HFFc6 (cell line): Measurements from ENCODE around the gene BABAM2. TPM values are rescaled to one million over a fixed set of nuclear protein-coding genes. Genes with fewer than 3 reads are reported as not detected.

ENCODE experiments used
- DNase-seq: peaks from one replicate; pipeline ENCODE4 v3.0.0-alpha.2; 2018
- H3K27ac Mint-ChIP-seq: 2 replicates; pipeline ENCODE4 v1.8.0; 2020; ENCODE audit warnings: mild to moderate bottlenecking, mixed read lengths
- H3K27me3 Mint-ChIP-seq: 2 replicates; pipeline ENCODE4 v1.8.0; 2021; ENCODE audit warnings: mild to moderate bottlenecking, moderate library complexity, mixed read lengths; ENCODE audit not compliant: insufficient read depth
- H3K36me3 Mint-ChIP-seq: 2 replicates; pipeline ENCODE4 v1.8.0; 2021; ENCODE audit warnings: low read depth, mixed read lengths
- H3K4me1 Mint-ChIP-seq: 2 replicates; pipeline ENCODE4 v1.8.0; 2020; ENCODE audit warnings: low read depth, mixed read lengths
- H3K4me3 Mint-ChIP-seq: 2 replicates; pipeline ENCODE4 v1.8.0; 2020; ENCODE audit warnings: mild to moderate bottlenecking, moderate library complexity, mixed read lengths
- H3K9me3 Mint-ChIP-seq: 2 replicates; pipeline ENCODE4 v1.8.0; 2020; ENCODE audit warnings: mild to moderate bottlenecking, mixed read lengths
- total RNA-seq, 6 experiments: library from RNA; stranded (reverse); fragmentation: NEBNext Ultra II Directional; extraction: Animal tissue kit (Norgen Biotek cat#: 25700); gene quantifications; 2 replicates in 1 of 6; 3 replicates in 5 of 6; pipeline ENCODE4 v1.2.3, GENCODE V29; 2021
- TF ChIP-seq, protein P1 (sequence below): fragments of 200-600 bp; sonication (generic); IDR thresholded peaks from 2 replicates; pipeline ENCODE4 v1.5.0; 2021; ENCODE audit warnings: antibody characterized with exemption, mild to moderate bottlenecking

The BABAM2 gene
- total RNA-seq, 6 experiments from 2014 or later: 30.8 to 46.6 (median 41.2) TPM

- H3K36me3 Mint-ChIP-seq: peaks cover 21% of the 10 kb centered on the region
- TF ChIP-seq, protein P1, sequence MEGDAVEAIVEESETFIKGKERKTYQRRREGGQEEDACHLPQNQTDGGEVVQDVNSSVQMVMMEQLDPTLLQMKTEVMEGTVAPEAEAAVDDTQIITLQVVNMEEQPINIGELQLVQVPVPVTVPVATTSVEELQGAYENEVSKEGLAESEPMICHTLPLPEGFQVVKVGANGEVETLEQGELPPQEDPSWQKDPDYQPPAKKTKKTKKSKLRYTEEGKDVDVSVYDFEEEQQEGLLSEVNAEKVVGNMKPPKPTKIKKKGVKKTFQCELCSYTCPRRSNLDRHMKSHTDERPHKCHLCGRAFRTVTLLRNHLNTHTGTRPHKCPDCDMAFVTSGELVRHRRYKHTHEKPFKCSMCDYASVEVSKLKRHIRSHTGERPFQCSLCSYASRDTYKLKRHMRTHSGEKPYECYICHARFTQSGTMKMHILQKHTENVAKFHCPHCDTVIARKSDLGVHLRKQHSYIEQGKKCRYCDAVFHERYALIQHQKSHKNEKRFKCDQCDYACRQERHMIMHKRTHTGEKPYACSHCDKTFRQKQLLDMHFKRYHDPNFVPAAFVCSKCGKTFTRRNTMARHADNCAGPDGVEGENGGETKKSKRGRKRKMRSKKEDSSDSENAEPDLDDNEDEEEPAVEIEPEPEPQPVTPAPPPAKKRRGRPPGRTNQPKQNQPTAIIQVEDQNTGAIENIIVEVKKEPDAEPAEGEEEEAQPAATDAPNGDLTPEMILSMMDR: no peak
- H3K9me3 Mint-ChIP-seq: peaks cover 3% of the 10 kb centered on the region; the same call in 1 of the 2 replicates
- H3K27me3 Mint-ChIP-seq: peaks cover 4% of the 10 kb centered on the region; the same call in 1 of the 2 replicates
- H3K4me3 Mint-ChIP-seq: peak overlapping the region; percentile 36; the same call in 1 of the 2 replicates
- peak; percentile 18 for DNase-seq
- peak overlapping the region; percentile 70 for H3K27ac Mint-ChIP-seq
- H3K4me1 Mint-ChIP-seq: peaks cover 41% of the 10 kb centered on the region
These were observed 239.6 kb downstream of the BABAM2 start for GRCh38 chr2:28129955-28130695.

DNA sequence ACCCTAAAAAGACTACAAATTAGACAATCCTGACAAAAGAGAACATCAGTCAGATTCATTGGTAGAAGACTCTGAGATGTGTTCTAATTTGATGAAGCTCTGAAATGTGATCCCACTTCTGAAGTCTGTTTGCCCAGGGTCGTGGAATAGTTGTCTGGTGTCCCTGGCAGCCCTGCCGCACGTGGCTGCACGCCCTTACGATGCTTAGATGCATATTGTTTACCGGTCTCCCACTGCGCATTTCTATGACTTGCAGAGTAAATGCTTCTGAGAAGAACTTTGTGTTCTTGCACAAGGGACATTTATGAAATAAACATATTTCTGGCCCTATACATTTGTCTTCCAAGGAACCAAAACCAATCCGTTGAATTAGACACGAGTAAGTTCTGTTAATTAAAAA, 243.2 kb downstream of the BABAM2 start:
- H3K4me1 Mint-ChIP-seq: peaks cover 53% of the 10 kb centered on the region
- peaks cover 14% of the 10 kb centered on the region for H3K36me3 Mint-ChIP-seq
- no peak overlapping the region for H3K4me3 Mint-ChIP-seq

GRCh38 chr2:28134262-28134812, 243.8 kb downstream of the BABAM2 start:
- Mint-ChIP-seq H3K27ac (no peak overlapping the region), H3K4me3 (no peak overlapping the region), H3K27me3 (0 out of 2 replicates have a peak, but pooled peaks cover 2% of the 10 kb centered on the region), H3K4me1 (peaks cover 47% of the 10 kb centered on the region), H3K9me3 (no peaks in the 10 kb centered on the region), H3K36me3 (peaks cover 14% of the 10 kb centered on the region)
- TF ChIP-seq, protein P1: no peak
- no peak for DNase-seq

More for the DNA sequence above, 243.2 kb downstream of the BABAM2 start:
- Mint-ChIP-seq H3K27me3 (0 out of 2 replicates have a peak, but pooled peaks cover 2% of the 10 kb centered on the region), H3K9me3 (no peaks in the 10 kb centered on the region), H3K27ac (no peak overlapping the region)
- TF ChIP-seq, protein P1: no peak
- DNase-seq: no peak

DNA sequence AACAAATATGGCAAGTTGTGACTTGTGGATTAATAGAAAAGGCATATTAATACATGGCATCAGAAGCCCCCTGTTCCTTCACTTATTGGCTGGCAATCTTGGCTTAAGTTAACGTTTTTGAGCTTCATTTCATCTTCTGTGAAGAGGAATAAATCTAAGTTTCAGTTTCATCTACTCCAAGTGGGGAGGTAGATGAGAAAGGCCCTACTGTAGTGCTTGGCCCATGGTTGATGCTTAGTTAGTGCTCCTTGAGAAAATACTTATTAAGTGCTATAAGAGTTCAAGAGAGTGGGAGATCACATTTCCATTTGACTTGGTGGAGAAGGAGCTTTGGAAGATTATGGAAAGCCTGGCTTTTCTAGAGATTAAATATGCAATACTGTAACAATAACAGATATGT, 244.3 kb downstream of the BABAM2 start:
- H3K4me3 Mint-ChIP-seq: no peak overlapping the region

DNA sequence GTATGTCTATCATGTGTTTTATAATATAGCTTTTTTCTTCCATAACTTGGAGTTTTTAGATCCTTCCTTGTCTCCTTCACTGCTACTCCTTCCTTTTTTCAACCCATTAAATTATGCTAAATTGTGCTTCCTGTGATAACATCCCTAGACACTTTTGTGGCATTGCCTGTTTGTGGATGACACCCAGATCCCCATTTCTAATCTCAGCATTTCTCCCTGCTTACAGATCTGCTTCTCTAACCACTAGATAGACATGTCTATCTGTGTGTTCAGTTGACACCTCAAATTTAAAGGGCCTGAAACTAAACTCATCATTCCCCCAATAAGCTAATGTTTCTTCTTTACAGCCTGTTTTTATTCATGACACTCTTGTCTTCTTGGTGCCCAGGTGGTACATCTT, 244.8 kb downstream of the BABAM2 start:
- Mint-ChIP-seq H3K4me1 (peaks cover 37% of the 10 kb centered on the region), H3K27me3 (0 out of 2 replicates have a peak, but pooled peaks cover 2% of the 10 kb centered on the region), H3K36me3 (peaks cover 14% of the 10 kb centered on the region), H3K27ac (no peak overlapping the region), H3K9me3 (no peaks in the 10 kb centered on the region), H3K4me3 (no peak overlapping the region)
- TF ChIP-seq, protein P1: no peak
- no peak for DNase-seq

More for the DNA sequence above, 244.3 kb downstream of the BABAM2 start:
- peaks cover 14% of the 10 kb centered on the region for H3K36me3 Mint-ChIP-seq
- H3K9me3 Mint-ChIP-seq: no peaks in the 10 kb centered on the region
- TF ChIP-seq, protein P1: no peak
- peaks cover 42% of the 10 kb centered on the region for H3K4me1 Mint-ChIP-seq
- DNase-seq: no peak
- 0 out of 2 replicates have a peak, but pooled peaks cover 2% of the 10 kb centered on the region for H3K27me3 Mint-ChIP-seq
- no peak overlapping the region for H3K27ac Mint-ChIP-seq
